Measurements from ENCODE around the gene USP54. TPM values are rescaled to one million over a fixed set of nuclear protein-coding genes. Genes with fewer than 3 reads are reported as not detected.
A peak's percentile ranks its signal among the peaks of the same experiment; 100 is the strongest.

Gene USP54
- total RNA-seq, 5 donors from 2014 or later (not counting 1 experiment from before 2014, with no cell fraction given): 4.2 to 6.6 (median 5.5) TPM

DNA sequence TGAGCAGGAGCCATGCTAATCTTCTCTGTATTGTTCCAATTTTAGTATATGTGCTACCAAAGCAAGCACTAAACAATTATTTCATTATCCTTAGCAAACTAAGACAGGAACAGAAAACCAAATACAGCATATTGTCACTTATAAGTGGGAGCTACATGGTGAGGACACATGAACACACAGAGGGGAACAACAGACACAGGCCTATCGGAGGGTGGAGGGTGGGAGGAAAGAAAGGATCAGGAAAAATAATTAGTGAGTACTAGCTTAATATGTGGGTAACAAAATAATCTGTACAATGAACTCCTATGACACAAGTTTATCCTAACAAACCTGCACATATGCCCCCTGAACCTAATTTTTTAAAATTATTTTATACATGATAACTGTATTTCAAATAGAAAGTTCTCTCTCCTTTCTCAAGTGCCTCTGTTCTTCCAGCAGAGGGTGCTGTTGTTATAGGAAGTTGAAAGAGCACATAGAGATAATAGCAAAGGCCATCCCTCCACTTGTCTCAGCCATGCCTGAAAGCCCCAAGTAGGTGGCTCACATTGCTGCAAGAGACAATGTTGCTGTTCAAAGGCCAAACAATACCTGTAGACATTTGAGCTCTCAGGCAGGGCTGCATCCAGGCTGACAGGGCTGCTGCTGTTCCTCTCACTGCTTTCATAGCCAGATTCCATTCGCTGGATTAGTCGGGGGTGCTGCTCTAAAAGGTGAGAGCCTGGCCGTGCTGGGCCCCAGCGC is 61.9 kb downstream of the USP54 start:
- Mint-ChIP-seq H3K27me3 (no peaks in the 10 kb centered on the region), H3K9me3 (no peaks in the 10 kb centered on the region), H3K4me1 (no peaks in the 10 kb centered on the region), H3K36me3 (peaks cover 14% of the 10 kb centered on the region), H3K27ac (no peak overlapping the region), H3K4me3 (no peak overlapping the region)
- DNase-seq (peak; percentile 1 to 80 (median 29)), ATAC-seq (replicated peaks in 1 of 4) (peak; percentile 75 to 87 (median 82))
- Histone ChIP-seq H3K27ac (ENCODE audit: low read length) (no peak overlapping the region), H3K9me3 (no peaks in the 10 kb centered on the region), H3K27me3 (replicated peaks in 1 of 2; ENCODE audit: control insufficient read depth in 2 of 2, extremely low read depth in 1 of 2, insufficient read depth in 2 of 2, low read length in 1 of 2) (no peaks in the 10 kb centered on the region), H3K36me3 (ENCODE audit: control insufficient read depth in 2 of 2, extremely low read depth in 1 of 2, insufficient read depth in 1 of 2, low read length in 1 of 2) (no peaks in the 10 kb centered on the region), H3K4me3 (ENCODE audit: control insufficient read depth in 1 of 2, extremely low read depth in 1 of 2, low read length in 1 of 2) (no peak overlapping the region), H3K4me1 (ENCODE audit: control insufficient read depth in 1 of 2, extremely low read depth in 1 of 2, insufficient read depth in 2 of 2, low read length in 2 of 2) (no peaks in the 10 kb centered on the region)
- ChIA-PET POLR2A (interaction anchor here in 1 of 2 donors (0.5 to 0.6 kb wide), 3 partner anchors 10 to 786 kb away, joined by 3 to 5 read pairs (median 5); no protein-coding TSS in a partner anchor), CTCF (interaction anchor here (0.5 to 5.0 kb wide), 9 partner anchors 18 to 195 kb away, joined by 3 to 53 read pairs (median 4); no protein-coding TSS in a partner anchor)
- WGBS (ENCODE audit: insufficient coverage): 100% methylated on average over 2 of the region's 5 CpGs

DNA sequence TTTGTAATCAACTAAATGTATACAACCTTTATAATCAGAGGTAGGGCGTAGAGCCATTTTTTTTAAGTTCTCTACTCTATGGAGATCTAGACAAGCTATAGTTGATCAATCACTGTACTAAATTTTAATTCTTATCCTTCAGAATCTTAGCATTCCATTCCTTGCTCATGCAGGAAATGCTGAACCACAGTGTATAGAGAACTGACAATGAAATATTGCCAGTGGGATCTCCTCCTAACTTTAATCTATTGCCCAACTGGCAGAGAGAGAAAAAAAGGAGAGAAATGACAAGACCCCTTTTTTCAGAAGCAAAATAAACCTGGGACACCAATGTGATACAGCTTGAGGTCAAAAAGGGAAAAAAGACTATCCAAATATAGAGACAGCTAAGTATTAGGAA is 68.9 kb downstream of the USP54 start:
- Histone ChIP-seq H3K36me3 (ENCODE audit: control insufficient read depth in 2 of 2, extremely low read depth in 1 of 2, insufficient read depth in 1 of 2, low read length in 1 of 2) (peaks cover 0 to 3% of the 10 kb centered on the region in 2 donors), H3K4me1 (ENCODE audit: control insufficient read depth in 1 of 2, extremely low read depth in 1 of 2, insufficient read depth in 2 of 2, low read length in 2 of 2) (no peaks in the 10 kb centered on the region), H3K9me3 (no peaks in the 10 kb centered on the region), H3K27ac (ENCODE audit: low read length) (no peak overlapping the region), H3K4me3 (ENCODE audit: control insufficient read depth in 1 of 2, extremely low read depth in 1 of 2, low read length in 1 of 2) (no peak overlapping the region), H3K27me3 (replicated peaks in 1 of 2; ENCODE audit: control insufficient read depth in 2 of 2, extremely low read depth in 1 of 2, insufficient read depth in 2 of 2, low read length in 1 of 2) (no peaks in the 10 kb centered on the region)
- Mint-ChIP-seq H3K9me3 (no peaks in the 10 kb centered on the region), H3K27ac (no peak overlapping the region), H3K27me3 (no peaks in the 10 kb centered on the region), H3K4me1 (peaks cover 0 to 4% (median 0%) of the 10 kb centered on the region in 3 donors), H3K36me3 (peaks cover 17% of the 10 kb centered on the region), H3K4me3 (no peak overlapping the region)
- no CpG with 5 or more reads among the region's 1 CpG for WGBS (ENCODE audit: insufficient coverage)
- POLR2A ChIA-PET: interaction anchor here in 1 of 2 donors (0.5 kb wide), 1 partner anchor 24 kb away, joined by 4 read pairs; no protein-coding TSS in a partner anchor
- no peak for ATAC-seq (replicated peaks in 1 of 4)
- CTCF ChIA-PET: interaction anchor here in 1 of 2 donors (1.3 kb wide), 1 partner anchor 14 kb away, joined by 3 read pairs; no protein-coding TSS in a partner anchor
- DNase-seq: no peak

DNA sequence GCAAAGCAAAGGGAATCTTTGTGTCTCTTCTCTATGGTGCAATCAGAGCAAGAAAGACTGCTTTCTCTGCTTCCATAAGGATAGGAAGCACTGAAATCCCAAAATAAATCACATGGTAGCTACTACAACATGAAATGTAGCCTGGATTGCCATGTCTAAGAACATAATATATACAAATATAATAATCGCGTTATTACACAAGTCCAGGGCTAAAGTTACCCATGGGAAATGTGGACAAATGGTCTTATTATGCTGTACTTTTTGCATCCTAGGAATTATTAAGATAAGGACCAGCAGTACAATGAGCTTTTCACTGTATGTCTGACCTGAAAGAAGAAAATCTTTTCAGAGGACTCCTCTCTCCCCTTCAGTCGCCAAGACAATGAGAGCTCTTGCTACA is 71.8 kb downstream of the USP54 start:
- ATAC-seq (replicated peaks in 1 of 4): no peak
- H3K4me1 Mint-ChIP-seq: peaks cover 0 to 4% (median 0%) of the 10 kb centered on the region in 3 donors
- Histone ChIP-seq H3K4me3 (ENCODE audit: control insufficient read depth in 1 of 2, extremely low read depth in 1 of 2, low read length in 1 of 2) (no peak overlapping the region), H3K36me3 (ENCODE audit: control insufficient read depth in 2 of 2, extremely low read depth in 1 of 2, insufficient read depth in 1 of 2, low read length in 1 of 2) (peaks cover 0 to 4% of the 10 kb centered on the region in 2 donors), H3K9me3 (no peaks in the 10 kb centered on the region), H3K4me1 (ENCODE audit: control insufficient read depth in 1 of 2, extremely low read depth in 1 of 2, insufficient read depth in 2 of 2, low read length in 2 of 2) (no peaks in the 10 kb centered on the region), H3K27ac (ENCODE audit: low read length) (no peak overlapping the region), H3K27me3 (replicated peaks in 1 of 2; ENCODE audit: control insufficient read depth in 2 of 2, extremely low read depth in 1 of 2, insufficient read depth in 2 of 2, low read length in 1 of 2) (no peaks in the 10 kb centered on the region)
- H3K27me3 Mint-ChIP-seq: no peaks in the 10 kb centered on the region
- DNase-seq: no peak
- H3K27ac Mint-ChIP-seq: no peak overlapping the region
- no CpG with 5 or more reads among the region's 3 CpGs for WGBS (ENCODE audit: insufficient coverage)
- H3K9me3 Mint-ChIP-seq: no peaks in the 10 kb centered on the region
- ChIA-PET CTCF (no interaction called here), POLR2A (interaction anchor here in 1 of 2 donors (0.7 kb wide), 1 partner anchor 10 kb away, joined by 3 read pairs; no protein-coding TSS in a partner anchor)
- H3K4me3 Mint-ChIP-seq: no peak overlapping the region
- peaks cover 6% of the 10 kb centered on the region for H3K36me3 Mint-ChIP-seq

DNA sequence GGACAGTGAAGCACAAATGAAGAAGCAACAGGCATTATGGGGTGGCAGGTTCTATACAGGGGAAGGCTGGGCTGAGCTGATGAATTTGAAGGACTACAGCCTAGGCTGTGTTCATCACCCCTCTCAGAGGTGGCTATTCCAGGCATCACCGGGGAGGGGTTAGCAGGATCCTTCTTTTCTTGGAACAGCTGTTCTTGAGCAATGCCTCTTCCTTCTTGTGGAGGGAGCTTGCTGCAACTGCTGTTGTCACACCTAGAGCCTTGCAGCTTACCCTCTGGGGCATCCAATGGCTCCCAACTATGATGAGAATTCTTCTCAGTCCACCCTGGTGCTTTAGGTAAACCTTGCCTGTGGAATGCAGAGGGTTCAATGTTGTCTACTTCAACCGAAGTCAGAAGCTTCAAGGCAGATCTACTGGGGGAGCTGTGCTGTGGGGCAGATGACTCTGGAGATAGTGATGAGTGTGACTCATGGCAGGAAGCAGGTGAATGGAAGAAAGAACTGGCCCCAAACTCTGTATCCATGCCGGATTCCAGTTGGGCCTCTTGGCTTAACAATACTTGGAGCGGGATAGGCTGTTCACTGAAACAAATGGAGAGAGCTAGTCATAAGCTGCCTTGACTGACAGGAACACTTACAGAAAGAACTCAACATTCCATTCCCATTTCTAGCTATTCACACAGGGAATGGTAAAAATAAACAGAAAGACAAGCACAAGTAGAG is 73.8 kb downstream of the USP54 start:
- H3K9me3 ChIP-seq: no peaks in the 10 kb centered on the region
- Mint-ChIP-seq H3K4me1 (peaks cover 0 to 4% (median 0%) of the 10 kb centered on the region in 3 donors), H3K27ac (no peak overlapping the region), H3K9me3 (no peaks in the 10 kb centered on the region), H3K4me3 (no peak overlapping the region), H3K36me3 (peaks cover 2% of the 10 kb centered on the region), H3K27me3 (no peaks in the 10 kb centered on the region)
- no peaks in the 10 kb centered on the region for H3K27me3 ChIP-seq (replicated peaks in 1 of 2; ENCODE audit: control insufficient read depth in 2 of 2, extremely low read depth in 1 of 2, insufficient read depth in 2 of 2, low read length in 1 of 2)
- CTCF ChIA-PET: no interaction called here
- peaks cover 0 to 4% of the 10 kb centered on the region in 2 donors for H3K36me3 ChIP-seq (ENCODE audit: control insufficient read depth in 2 of 2, extremely low read depth in 1 of 2, insufficient read depth in 1 of 2, low read length in 1 of 2)
- no peak overlapping the region for H3K27ac ChIP-seq (ENCODE audit: low read length)
- no peaks in the 10 kb centered on the region for H3K4me1 ChIP-seq (ENCODE audit: control insufficient read depth in 1 of 2, extremely low read depth in 1 of 2, insufficient read depth in 2 of 2, low read length in 2 of 2)
- DNase-seq (no peak), ATAC-seq (replicated peaks in 1 of 4) (no peak)
- 80% methylated on average over 1 of the region's 4 CpGs for WGBS (ENCODE audit: insufficient coverage)
- POLR2A ChIA-PET: interaction anchor here in 1 of 2 donors (0.6 kb wide), 1 partner anchor 14 kb away, joined by 3 read pairs; no protein-coding TSS in a partner anchor
- H3K4me3 ChIP-seq (ENCODE audit: control insufficient read depth in 1 of 2, extremely low read depth in 1 of 2, low read length in 1 of 2): no peak overlapping the region

DNA sequence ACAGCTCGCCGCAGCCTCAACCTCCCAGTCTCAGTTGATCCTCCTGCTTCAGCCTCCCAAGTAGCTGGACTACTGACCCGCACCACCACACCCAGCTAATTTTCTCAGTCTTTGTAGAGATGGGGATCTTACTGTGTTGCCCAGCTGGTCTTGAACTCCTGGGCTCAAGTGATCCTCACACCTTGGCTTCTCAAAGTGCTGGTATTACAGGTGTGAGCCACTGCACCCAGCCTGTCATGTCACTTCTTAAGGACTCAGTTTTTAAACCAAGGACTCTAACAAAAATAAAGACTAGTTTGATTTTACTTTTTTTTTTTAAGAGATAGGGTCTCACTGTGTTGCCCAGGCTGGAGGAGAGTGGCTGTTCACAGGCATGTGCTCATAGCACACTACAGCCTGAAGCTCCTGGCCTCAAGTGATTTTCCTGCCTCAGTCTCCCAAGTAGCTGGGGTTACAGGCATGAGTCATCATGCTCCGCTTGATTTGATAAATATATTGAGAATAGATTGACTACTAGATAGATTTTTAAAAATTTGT is 78.9 kb downstream of the USP54 start:
- no CpG with 5 or more reads among the region's 4 CpGs for WGBS (ENCODE audit: insufficient coverage)
- no peak overlapping the region for H3K27ac ChIP-seq (ENCODE audit: low read length)
- no peaks in the 10 kb centered on the region for H3K27me3 Mint-ChIP-seq
- no peak overlapping the region for H3K4me3 Mint-ChIP-seq
- H3K36me3 Mint-ChIP-seq: no peaks in the 10 kb centered on the region
- ATAC-seq (replicated peaks in 1 of 4) (no peak), DNase-seq (no peak)
- ChIA-PET CTCF (no interaction called here), POLR2A (no interaction called here)
- peaks cover 0 to 1% of the 10 kb centered on the region in 2 donors for H3K36me3 ChIP-seq (ENCODE audit: control insufficient read depth in 2 of 2, extremely low read depth in 1 of 2, insufficient read depth in 1 of 2, low read length in 1 of 2)
- H3K9me3 ChIP-seq: no peaks in the 10 kb centered on the region
- H3K27me3 ChIP-seq (replicated peaks in 1 of 2; ENCODE audit: control insufficient read depth in 2 of 2, extremely low read depth in 1 of 2, insufficient read depth in 2 of 2, low read length in 1 of 2): no peaks in the 10 kb centered on the region
- no peaks in the 10 kb centered on the region for H3K9me3 Mint-ChIP-seq
- H3K4me3 ChIP-seq (ENCODE audit: control insufficient read depth in 1 of 2, extremely low read depth in 1 of 2, low read length in 1 of 2): no peak overlapping the region
- H3K4me1 Mint-ChIP-seq: peaks cover 0 to 3% (median 0%) of the 10 kb centered on the region in 3 donors
- no peak overlapping the region for H3K27ac Mint-ChIP-seq
- H3K4me1 ChIP-seq (ENCODE audit: control insufficient read depth in 1 of 2, extremely low read depth in 1 of 2, insufficient read depth in 2 of 2, low read length in 2 of 2): peaks cover 0 to 4% of the 10 kb centered on the region in 2 experiments

DNA sequence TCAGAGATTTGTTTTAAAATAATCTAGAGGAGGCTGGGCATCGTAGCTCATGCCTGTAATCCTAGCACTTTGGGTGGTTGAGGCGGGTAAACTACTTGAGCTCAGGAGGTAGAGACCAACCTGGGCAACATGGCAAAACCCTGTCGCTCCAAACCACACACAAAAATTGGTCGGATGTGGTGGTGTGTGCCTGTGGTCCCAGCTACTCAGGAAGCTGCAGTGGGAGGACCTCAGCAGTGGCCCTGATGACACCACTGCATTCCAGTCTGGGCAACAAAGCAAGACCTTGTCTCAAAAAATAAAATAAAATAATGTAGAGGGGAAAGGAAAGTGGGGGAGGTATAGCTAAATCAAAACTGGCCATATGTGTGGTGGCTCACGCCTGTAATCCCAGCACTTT is 81.4 kb downstream of the USP54 start:
- Histone ChIP-seq H3K27me3 (replicated peaks in 1 of 2; ENCODE audit: control insufficient read depth in 2 of 2, extremely low read depth in 1 of 2, insufficient read depth in 2 of 2, low read length in 1 of 2) (no peaks in the 10 kb centered on the region), H3K36me3 (ENCODE audit: control insufficient read depth in 2 of 2, extremely low read depth in 1 of 2, insufficient read depth in 1 of 2, low read length in 1 of 2) (peaks cover 0 to 8% of the 10 kb centered on the region in 2 donors), H3K9me3 (no peaks in the 10 kb centered on the region), H3K4me1 (ENCODE audit: control insufficient read depth in 1 of 2, extremely low read depth in 1 of 2, insufficient read depth in 2 of 2, low read length in 2 of 2) (peaks cover 0 to 4% of the 10 kb centered on the region in 2 experiments), H3K27ac (ENCODE audit: low read length) (no peak overlapping the region), H3K4me3 (ENCODE audit: control insufficient read depth in 1 of 2, extremely low read depth in 1 of 2, low read length in 1 of 2) (no peak overlapping the region)
- ATAC-seq (replicated peaks in 1 of 4): peak in 1 of 4 experiments; percentile 29
- Mint-ChIP-seq H3K9me3 (no peaks in the 10 kb centered on the region), H3K36me3 (peaks cover 13% of the 10 kb centered on the region), H3K27me3 (no peaks in the 10 kb centered on the region), H3K4me1 (peaks cover 0 to 3% (median 0%) of the 10 kb centered on the region in 3 donors), H3K27ac (no peak overlapping the region), H3K4me3 (no peak overlapping the region)
- peak in 1 of 35 experiments; percentile 3 for DNase-seq
- CTCF ChIA-PET: no interaction called here
- WGBS (ENCODE audit: insufficient coverage): no CpG with 5 or more reads among the region's 5 CpGs
- POLR2A ChIA-PET: no interaction called here

Data from T-cell (primary cell).